IMR-90 (cell line): ENCODE data around the gene ID1.

ENCODE experiments used
- CEBPB ChIP-seq: IDR thresholded peaks from 2 replicates; pipeline ENCODE4 v1.6.1; 2012; ENCODE audit warnings: low read depth, low read length, improper control_type of control experiment
- CHD1 ChIP-seq: IDR thresholded peaks from 2 replicates; pipeline ENCODE4 v1.6.1; 2012; ENCODE audit warnings: low read depth, low read length, improper control_type of control experiment
- FOS ChIP-seq: fragments of 150-350 bp; IDR thresholded peaks from 2 replicates; pipeline ENCODE4 v1.6.1; 2016; ENCODE audit warnings: low read depth, low read length
- MAZ ChIP-seq: IDR thresholded peaks from 2 replicates; pipeline ENCODE4 v1.6.1; 2012; ENCODE audit warnings: low read depth, mild to moderate bottlenecking, low read length, improper control_type of control experiment, moderate library complexity, borderline replicate concordance
- POLR2A ChIP-seq: IDR thresholded peaks from 2 replicates; pipeline ENCODE4 v1.6.1; 2012; ENCODE audit warnings: mild to moderate bottlenecking, low read depth, low read length
- RCOR1 ChIP-seq: IDR thresholded peaks from 2 replicates; pipeline ENCODE4 v1.6.1; 2012; ENCODE audit warnings: mild to moderate bottlenecking, low read length, improper control_type of control experiment; ENCODE audit not compliant: insufficient replicate concordance
- RFX5 ChIP-seq: IDR thresholded peaks from 2 replicates; pipeline ENCODE4 v1.8.0; 2012; ENCODE audit warnings: low read depth, mild to moderate bottlenecking, low read length, moderate library complexity
- SMC3 ChIP-seq: fragments of 150-350 bp; IDR thresholded peaks from 2 replicates; pipeline ENCODE4 v1.6.1; 2016; ENCODE audit warnings: low read depth, mild to moderate bottlenecking, antibody characterized with exemption, low read length, moderate library complexity
- TF ChIP-seq, protein P1 (sequence below): fragments of 150-350 bp; IDR thresholded peaks from 2 replicates; pipeline ENCODE4 v1.6.1; 2017; ENCODE audit warnings: mild to moderate bottlenecking, antibody characterized with exemption, low read length, low read depth
- TF ChIP-seq, protein P2 (sequence below): conservative IDR thresholded peaks from 2 replicates; pipeline ENCODE4 v1.5.1; 2012; ENCODE audit warnings: mild to moderate bottlenecking, low read depth, low read length, improper control_type of control experiment

DNA sequence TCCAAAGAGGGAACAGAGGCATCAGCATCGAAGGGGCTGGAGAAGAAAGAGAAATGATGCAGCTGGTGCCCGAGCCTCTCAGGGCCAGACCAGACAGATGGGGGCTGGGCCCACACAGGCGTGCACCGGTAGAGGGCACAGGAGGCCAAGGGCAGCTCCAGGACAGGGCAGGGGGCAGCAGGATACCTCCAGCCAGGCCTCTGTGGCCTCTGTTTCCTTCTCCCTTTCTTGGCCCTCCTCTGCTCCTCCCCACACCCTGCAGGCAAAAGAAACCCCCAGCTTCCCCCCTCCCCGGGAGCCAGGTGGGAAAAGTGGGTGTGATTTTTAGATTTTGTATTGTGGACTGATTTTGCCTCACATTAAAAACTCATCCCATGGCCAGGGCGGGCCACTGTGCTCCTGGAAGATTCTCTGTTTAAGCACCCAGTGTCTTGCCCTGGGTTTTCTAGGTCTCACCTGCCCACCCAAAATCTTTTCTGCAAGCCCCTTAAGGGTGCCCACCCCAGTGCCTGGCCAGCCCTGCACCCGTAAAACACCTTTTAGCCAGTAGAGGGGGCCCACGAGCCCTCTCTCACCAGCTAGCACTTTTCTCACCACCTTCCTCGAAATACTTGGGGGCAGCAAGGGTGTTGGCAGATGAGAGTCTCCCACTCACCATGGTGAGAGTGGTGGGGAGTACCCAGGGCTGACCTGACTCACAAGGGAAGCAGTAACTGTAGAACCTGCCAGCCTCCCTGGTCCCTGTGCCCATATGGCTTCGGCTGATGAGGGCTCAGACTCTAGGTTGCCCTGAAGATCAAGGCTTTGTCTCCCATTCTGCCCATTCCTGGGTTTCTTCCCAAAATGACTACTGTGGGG, 35.7 kb upstream of the ID1 start:
- TF ChIP-seq, protein P1, sequence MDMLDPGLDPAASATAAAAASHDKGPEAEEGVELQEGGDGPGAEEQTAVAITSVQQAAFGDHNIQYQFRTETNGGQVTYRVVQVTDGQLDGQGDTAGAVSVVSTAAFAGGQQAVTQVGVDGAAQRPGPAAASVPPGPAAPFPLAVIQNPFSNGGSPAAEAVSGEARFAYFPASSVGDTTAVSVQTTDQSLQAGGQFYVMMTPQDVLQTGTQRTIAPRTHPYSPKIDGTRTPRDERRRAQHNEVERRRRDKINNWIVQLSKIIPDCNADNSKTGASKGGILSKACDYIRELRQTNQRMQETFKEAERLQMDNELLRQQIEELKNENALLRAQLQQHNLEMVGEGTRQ, result no peak
- TF ChIP-seq FOS, result no peak
- TF ChIP-seq, protein P2, sequence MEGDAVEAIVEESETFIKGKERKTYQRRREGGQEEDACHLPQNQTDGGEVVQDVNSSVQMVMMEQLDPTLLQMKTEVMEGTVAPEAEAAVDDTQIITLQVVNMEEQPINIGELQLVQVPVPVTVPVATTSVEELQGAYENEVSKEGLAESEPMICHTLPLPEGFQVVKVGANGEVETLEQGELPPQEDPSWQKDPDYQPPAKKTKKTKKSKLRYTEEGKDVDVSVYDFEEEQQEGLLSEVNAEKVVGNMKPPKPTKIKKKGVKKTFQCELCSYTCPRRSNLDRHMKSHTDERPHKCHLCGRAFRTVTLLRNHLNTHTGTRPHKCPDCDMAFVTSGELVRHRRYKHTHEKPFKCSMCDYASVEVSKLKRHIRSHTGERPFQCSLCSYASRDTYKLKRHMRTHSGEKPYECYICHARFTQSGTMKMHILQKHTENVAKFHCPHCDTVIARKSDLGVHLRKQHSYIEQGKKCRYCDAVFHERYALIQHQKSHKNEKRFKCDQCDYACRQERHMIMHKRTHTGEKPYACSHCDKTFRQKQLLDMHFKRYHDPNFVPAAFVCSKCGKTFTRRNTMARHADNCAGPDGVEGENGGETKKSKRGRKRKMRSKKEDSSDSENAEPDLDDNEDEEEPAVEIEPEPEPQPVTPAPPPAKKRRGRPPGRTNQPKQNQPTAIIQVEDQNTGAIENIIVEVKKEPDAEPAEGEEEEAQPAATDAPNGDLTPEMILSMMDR, result peak; percentile 83
- TF ChIP-seq POLR2A, result peak; percentile 22; the same call in 1 of the 2 replicates
- TF ChIP-seq RCOR1, result no peak
- no peak for TF ChIP-seq CEBPB
- no peak for TF ChIP-seq CHD1
- peak; percentile 76 for TF ChIP-seq SMC3
- no peak for TF ChIP-seq RFX5
- TF ChIP-seq MAZ, result peak; percentile 58; the same call in 1 of the 2 replicates
